GM12872 (cell line): ENCODE data around the gene F2RL2.

Experiments used
- TF ChIP-seq, protein P1 (sequence below): IDR thresholded peaks from 3 replicates; pipeline ENCODE4 v1.5.1; 2011; ENCODE audit warnings: low read depth, mild to moderate bottlenecking, low read length, moderate library complexity; ENCODE audit not compliant: insufficient read depth

The F2RL2 gene

DNA sequence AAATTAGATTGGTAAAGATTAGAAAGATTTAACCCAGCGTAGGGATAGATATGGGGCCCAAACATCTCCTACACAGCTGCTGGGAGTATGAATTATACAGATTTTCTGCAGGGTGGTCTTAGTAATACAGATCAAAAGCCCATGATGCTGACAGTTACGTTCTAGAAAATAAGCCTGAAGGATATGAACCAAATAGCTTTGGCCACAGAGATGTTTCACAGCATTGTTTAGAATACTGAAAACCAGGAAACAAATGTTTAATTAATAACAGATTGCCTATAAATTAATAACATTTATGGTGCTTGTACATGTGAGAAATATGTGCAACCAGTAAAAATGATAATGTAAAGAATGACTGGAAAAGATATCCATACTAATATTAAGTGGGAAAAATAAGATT lies 24.7 kb downstream of the F2RL2 start:
- TF ChIP-seq, protein P1, sequence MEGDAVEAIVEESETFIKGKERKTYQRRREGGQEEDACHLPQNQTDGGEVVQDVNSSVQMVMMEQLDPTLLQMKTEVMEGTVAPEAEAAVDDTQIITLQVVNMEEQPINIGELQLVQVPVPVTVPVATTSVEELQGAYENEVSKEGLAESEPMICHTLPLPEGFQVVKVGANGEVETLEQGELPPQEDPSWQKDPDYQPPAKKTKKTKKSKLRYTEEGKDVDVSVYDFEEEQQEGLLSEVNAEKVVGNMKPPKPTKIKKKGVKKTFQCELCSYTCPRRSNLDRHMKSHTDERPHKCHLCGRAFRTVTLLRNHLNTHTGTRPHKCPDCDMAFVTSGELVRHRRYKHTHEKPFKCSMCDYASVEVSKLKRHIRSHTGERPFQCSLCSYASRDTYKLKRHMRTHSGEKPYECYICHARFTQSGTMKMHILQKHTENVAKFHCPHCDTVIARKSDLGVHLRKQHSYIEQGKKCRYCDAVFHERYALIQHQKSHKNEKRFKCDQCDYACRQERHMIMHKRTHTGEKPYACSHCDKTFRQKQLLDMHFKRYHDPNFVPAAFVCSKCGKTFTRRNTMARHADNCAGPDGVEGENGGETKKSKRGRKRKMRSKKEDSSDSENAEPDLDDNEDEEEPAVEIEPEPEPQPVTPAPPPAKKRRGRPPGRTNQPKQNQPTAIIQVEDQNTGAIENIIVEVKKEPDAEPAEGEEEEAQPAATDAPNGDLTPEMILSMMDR = no peak

DNA sequence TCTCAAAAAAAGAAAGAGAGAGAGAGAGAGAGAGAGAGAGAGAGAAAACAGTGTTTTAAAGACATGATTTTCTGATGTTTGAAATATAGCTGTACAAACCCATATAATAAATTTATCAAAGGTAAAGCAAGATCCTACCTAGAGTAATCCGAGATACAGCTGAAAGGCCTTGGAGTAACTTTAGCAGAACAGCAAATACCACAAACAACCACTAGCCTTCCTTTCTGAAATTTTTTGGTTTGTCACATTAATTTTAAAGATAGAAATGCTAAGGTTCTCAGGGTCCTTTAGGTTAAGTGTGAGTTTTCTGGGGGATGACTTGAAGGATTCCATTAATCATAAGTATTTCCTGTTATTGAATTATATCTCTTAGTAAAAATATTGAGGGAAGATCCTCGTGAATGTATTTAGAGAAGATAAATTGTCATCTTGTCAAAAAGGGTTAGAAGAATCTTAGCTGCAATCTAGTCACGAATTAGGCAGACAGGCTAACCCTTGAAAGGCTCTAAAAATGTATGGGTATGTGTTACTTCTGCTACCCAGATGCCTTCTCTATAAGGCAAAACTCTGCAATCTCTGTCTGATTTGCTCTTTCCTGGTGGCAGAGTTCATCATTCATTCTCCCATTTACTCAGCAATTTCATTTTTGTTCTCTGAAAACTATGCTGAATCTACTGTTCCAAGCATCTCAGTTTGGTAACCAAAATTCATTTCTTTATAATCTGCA lies 27.3 kb downstream of the F2RL2 start:
- TF ChIP-seq, protein P1 = no peak

DNA sequence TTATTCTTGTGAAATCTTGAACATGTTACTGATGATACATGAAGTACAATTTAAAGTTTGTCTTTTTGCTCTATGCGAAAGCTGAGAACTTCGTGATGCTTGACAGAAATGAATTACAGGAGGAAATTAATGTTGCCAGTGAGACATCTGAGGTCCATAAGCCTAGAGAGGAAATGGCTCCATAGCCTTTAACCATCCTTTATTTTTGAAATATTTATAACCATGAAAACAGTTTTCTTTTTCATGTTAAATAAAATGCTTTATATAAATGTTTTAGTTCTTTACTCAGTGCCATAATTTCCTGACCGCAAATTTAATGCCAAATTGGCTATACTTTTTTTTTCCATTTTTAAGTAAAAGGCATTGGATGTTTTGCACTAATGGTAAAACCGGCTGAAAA lies 29.1 kb downstream of the F2RL2 start:
- TF ChIP-seq, protein P1 = no peak

DNA sequence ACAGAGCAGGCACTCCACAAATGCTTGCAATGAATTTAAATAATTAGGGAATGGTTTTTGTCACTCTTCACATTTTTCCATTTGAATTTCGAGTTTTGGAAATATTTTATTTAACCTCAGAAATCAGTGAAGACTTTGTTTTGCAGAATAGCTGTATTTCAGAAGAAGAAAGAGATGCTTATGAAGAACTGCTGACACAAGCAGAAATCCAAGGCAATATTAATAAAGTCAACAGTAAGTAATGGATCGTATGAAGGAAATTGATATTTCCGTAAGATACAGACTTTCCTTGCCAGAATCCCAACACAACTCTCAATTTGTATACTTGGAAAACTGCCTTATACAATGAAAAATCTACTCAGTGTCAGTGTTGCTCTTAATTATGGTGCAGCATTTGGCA lies 30.5 kb downstream of the F2RL2 start:
- TF ChIP-seq, protein P1 = no peak

DNA sequence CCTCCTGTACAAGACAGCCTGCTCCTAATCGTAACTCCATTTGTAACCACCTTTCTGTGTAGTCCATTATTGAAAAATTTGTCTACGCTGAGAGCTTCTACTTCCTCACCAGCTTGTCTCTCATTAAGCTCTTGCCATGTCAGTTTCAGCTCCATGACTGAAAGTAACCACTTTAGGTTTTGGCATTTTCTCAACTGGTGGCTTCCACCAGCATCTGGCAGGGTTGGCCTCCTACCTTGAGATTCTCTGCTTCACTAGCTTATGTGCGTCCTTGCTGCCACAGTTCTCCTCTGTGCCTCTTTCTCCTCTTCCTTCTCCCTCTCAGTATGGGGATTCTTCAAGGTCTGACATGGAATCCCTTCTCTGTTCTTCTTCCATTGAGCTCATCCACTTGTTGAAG lies 31.8 kb downstream of the F2RL2 start:
- TF ChIP-seq, protein P1 = no peak

DNA sequence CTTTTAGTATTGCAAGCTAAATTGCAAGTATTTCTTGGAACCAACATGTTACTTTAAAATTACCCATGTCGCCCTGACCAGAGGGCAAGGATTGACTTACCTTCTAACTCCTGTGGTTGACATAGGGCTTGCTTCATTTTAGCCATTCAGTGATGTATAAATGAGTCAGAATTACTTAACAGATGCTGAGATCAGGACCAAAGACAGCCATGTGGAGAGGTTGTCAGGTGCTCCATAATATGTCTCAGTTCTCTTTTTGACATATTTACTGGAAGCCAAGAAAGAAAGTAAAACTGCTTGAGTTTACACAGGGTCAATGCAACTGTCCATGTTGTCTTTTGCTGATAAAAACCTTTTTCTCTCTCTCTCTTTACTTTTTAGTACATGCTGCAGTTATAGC lies 33.2 kb downstream of the F2RL2 start:
- TF ChIP-seq, protein P1 = no peak

DNA sequence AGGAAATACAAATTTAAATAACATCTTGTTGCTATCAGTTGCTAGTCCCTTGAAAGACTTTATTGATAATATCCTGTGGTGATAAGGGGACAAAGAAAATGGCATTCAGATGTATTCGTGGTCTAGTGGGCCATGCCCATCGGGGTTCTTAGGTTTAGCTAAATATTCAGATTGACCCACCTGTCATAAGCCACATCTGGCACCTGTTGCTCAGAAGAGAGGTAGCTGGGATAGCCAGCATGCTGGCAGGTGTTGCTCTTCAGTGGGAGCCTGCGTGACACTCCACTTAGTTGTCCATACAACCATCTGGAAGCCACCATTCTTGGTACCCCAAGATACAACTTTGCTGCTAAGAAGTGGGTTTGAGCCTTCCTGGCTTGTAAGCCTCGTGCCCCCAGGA lies 36.7 kb downstream of the F2RL2 start:
- TF ChIP-seq, protein P1 = no peak

DNA sequence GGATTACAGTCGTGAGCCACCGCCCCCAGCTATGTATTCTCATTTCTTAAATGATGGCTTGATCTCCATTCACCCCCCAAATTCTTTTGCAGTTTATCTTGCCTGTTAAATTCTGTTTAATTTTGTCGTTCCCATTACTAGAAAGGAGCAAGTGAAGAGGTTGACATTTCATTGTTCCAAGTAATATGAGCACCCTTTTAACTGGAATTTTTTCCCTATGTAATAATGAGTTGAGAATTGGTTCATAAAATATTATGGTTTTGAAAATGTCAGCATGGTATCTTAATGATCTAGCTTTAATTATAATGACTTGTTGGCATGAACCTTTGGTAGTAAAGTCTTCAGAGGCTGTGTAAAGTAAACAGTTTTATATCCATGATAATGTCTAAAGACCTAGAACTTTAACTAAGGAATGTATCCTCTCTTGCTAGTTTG lies 37.4 kb downstream of the F2RL2 start:
- TF ChIP-seq, protein P1 = no peak
